Cardiac muscle cell (in vitro differentiated cells and primary cell): ENCODE results near the gene ZFHX2. TPM values are rescaled to one million over a fixed set of nuclear protein-coding genes. Genes with fewer than 3 reads are reported as not detected.

Source experiments
- DNase-seq, 2 donors: peaks; one replicate each; pipeline versions ENCODE4 v3.0.0 to v3.0.0-alpha.2; 2010 to 2017; ENCODE audit warnings: low read depth in 1 of 2, low spot score in 1 of 2
- H3K27ac ChIP-seq: fragments of 200-600 bp; sonication (generic); 2 replicates; pipeline ENCODE4 v1.5.1; 2016
- H3K27me3 ChIP-seq: fragments of 200-600 bp; sonication (generic); 2 replicates; pipeline ENCODE4 v1.6.0; 2016; ENCODE audit warnings: control low read depth
- H3K36me3 ChIP-seq: fragments of 200-600 bp; sonication (generic); 2 replicates; pipeline ENCODE4 v1.5.1; 2016; ENCODE audit warnings: control low read depth
- H3K4me1 ChIP-seq: fragments of 200-600 bp; sonication (generic); 2 replicates; pipeline ENCODE4 v1.8.1; 2017; ENCODE audit warnings: low read depth, mild to moderate bottlenecking, mixed run types
- H3K4me3 ChIP-seq: fragments of 200-600 bp; sonication (generic); 2 replicates; pipeline ENCODE4 v1.5.1; 2016; ENCODE audit warnings: mild to moderate bottlenecking
- H3K9me3 ChIP-seq: fragments of 200-600 bp; sonication (generic); 2 replicates; pipeline ENCODE4 v1.5.1; 2017; ENCODE audit warnings: low read depth, mild to moderate bottlenecking, control low read depth
- polyA plus RNA-seq: library from polyadenylated mRNA; unstranded; fragments of >200 nt; fragmentation: Nextera tagmentation; extraction: Ambion mirVana; gene quantifications from 2 replicates; pipeline ENCODE4 v1.2.1, GENCODE V29; 2016
- total RNA-seq: library from RNA; depleted of rRNA; stranded (reverse); fragments of >200 nt; gene quantifications from 2 replicates; pipeline ENCODE4 v1.2.3, GENCODE V29; 2016
- TF ChIP-seq, protein P1 (sequence below): IDR thresholded peaks from 2 replicates; pipeline ENCODE4 v1.5.1; 2012; ENCODE audit warnings: low read depth, mild to moderate bottlenecking, low read length

The ZFHX2 gene
- total and polyA plus RNA-seq, 2 experiments from 2014 or later = 4.2 to 5.6 TPM

DNA sequence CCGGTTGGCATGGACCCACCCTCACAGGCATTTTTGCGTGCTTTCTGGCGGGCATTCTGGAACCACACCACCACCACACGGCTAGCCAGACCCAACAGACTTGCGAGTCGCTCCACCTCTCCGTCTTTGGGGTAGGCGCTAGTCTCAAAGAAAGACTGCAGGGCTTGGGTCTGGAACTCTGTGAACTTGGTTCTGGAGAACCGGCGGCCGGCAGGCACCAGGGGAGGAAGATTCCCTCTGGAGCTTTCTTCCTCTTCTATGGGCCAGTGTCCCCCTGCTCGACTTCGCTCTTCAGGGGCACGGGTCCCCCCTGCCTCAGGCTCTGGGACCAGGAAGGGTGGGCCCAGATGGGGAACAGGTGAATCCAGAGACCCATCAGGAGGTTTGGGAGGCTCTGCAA, 26.6 kb downstream of the ZFHX2 start:
- Histone ChIP-seq H3K27ac (no peak overlapping the region), H3K9me3 (no peaks in the 10 kb centered on the region), H3K4me1 (no peaks in the 10 kb centered on the region), H3K36me3 (no peaks in the 10 kb centered on the region), H3K27me3 (no peaks in the 10 kb centered on the region), H3K4me3 (no peak overlapping the region)
- DNase-seq = no peak
- TF ChIP-seq, protein P1, sequence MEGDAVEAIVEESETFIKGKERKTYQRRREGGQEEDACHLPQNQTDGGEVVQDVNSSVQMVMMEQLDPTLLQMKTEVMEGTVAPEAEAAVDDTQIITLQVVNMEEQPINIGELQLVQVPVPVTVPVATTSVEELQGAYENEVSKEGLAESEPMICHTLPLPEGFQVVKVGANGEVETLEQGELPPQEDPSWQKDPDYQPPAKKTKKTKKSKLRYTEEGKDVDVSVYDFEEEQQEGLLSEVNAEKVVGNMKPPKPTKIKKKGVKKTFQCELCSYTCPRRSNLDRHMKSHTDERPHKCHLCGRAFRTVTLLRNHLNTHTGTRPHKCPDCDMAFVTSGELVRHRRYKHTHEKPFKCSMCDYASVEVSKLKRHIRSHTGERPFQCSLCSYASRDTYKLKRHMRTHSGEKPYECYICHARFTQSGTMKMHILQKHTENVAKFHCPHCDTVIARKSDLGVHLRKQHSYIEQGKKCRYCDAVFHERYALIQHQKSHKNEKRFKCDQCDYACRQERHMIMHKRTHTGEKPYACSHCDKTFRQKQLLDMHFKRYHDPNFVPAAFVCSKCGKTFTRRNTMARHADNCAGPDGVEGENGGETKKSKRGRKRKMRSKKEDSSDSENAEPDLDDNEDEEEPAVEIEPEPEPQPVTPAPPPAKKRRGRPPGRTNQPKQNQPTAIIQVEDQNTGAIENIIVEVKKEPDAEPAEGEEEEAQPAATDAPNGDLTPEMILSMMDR = no peak

GRCh38 chr14:23523229-23524016, 28.1 kb downstream of the ZFHX2 start:
- TF ChIP-seq, protein P1 = no peak
- Histone ChIP-seq H3K4me3 (no peak overlapping the region), H3K9me3 (no peaks in the 10 kb centered on the region), H3K27me3 (no peaks in the 10 kb centered on the region), H3K4me1 (peaks cover under 1% of the 10 kb centered on the region), H3K36me3 (no peaks in the 10 kb centered on the region), H3K27ac (no peak overlapping the region)
- DNase-seq = no peak

- no peaks in the 10 kb centered on the region for H3K27me3 ChIP-seq
- H3K4me1 ChIP-seq = peaks cover 5% of the 10 kb centered on the region
- no peak for DNase-seq
- TF ChIP-seq, protein P1 = no peak
- H3K27ac ChIP-seq = no peak overlapping the region
- H3K36me3 ChIP-seq = no peaks in the 10 kb centered on the region
- no peaks in the 10 kb centered on the region for H3K9me3 ChIP-seq
- no peak overlapping the region for H3K4me3 ChIP-seq
Observed at GRCh38 chr14:23522643-23523198, 28.8 kb downstream of the ZFHX2 start.

DNA sequence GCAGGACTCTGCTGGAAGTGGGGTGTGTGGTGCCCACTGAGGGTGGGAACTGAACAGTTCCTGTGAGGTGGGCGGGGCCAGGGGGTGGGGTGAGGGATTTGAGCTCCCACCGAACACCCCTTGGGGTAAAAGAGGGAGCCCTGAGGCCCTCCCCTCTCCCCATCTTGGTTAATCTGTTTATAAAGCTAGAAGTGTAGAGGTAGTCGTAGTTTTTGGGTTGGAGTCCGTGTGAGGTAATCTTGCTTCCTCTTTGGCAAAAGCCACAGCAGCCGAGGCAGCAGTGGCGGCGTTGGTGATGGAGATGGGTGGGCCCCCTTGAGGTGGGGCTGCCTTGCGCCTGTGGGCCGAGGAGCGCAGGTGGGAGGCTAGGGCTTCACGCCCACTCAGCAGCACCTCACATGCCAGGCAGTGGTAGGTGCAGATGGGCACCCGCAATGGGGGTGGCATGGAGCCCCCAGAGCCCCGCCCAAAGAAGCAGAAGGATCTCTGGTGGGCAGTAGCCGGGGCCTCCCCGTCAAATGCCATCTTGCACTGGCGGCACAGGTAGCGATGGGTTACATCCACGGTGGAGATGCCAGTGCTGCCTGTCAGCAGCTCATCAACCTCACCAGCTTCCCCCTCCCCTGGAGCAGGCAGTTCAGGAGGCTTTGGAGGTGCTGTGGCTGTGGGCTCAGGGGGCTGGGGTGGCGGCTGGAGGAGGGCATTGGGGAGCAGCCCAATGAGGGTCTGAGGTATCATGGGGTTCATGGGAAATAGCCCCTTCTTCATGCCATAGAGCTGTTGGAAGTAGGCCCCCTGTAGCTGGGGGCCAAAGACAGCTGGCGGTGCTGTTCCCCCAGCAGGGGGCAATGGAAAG, 29.6 kb downstream of the ZFHX2 start:
- no peak for DNase-seq
- TF ChIP-seq, protein P1 = no peak
- Histone ChIP-seq H3K27ac (no peak overlapping the region), H3K4me1 (peaks cover 5% of the 10 kb centered on the region), H3K9me3 (no peaks in the 10 kb centered on the region), H3K4me3 (no peak overlapping the region), H3K27me3 (no peaks in the 10 kb centered on the region), H3K36me3 (no peaks in the 10 kb centered on the region)

- no peaks in the 10 kb centered on the region for H3K9me3 ChIP-seq
- H3K36me3 ChIP-seq = no peaks in the 10 kb centered on the region
- no peak for DNase-seq
- H3K27ac ChIP-seq = no peak overlapping the region
- TF ChIP-seq, protein P1 = no peak
- no peak overlapping the region for H3K4me3 ChIP-seq
- no peaks in the 10 kb centered on the region for H3K27me3 ChIP-seq
- peaks cover 5% of the 10 kb centered on the region for H3K4me1 ChIP-seq
Observed at GRCh38 chr14:23520899-23521533, 30.5 kb downstream of the ZFHX2 start.
